ENCODE results near the gene IL22.

IL22 gene

GRCh38 chr12:68264158-68264855 lies 10.9 kb upstream of the IL22 start:
- DNase-seq (ENCODE audit: low read depth, low spot score), result no peak

GRCh38 chr12:68263366-68263765 lies 10.0 kb upstream of the IL22 start:
- no peak for DNase-seq (ENCODE audit: low read depth, low spot score)

GRCh38 chr12:68261896-68262295 lies 8.5 kb upstream of the IL22 start:
- DNase-seq (ENCODE audit: low read depth, low spot score), result no peak

- DNase-seq (ENCODE audit: low read depth, low spot score), result no peak
These were observed 6.7 kb upstream of the IL22 start for GRCh38 chr12:68260153-68260552.

GRCh38 chr12:68259318-68259940 lies 6.0 kb upstream of the IL22 start:
- DNase-seq (ENCODE audit: low read depth, low spot score), result no peak

GRCh38 chr12:68252077-68252476 lies 1.3 kb downstream of the IL22 start:
- no peak for DNase-seq (ENCODE audit: low read depth, low spot score)

- DNase-seq (ENCODE audit: low read depth, low spot score), result no peak
These were observed 3.0 kb downstream of the IL22 start for GRCh38 chr12:68250454-68250853.

GRCh38 chr12:68247785-68248184 lies 5.6 kb downstream of the IL22 start:
- no peak for DNase-seq (ENCODE audit: low read depth, low spot score)

- DNase-seq (ENCODE audit: low read depth, low spot score), result no peak
These were observed 7.1 kb downstream of the IL22 start for GRCh38 chr12:68246350-68246749.

- no peak for DNase-seq (ENCODE audit: low read depth, low spot score)
These were observed 8.0 kb downstream of the IL22 start for GRCh38 chr12:68245180-68246021.

- no peak for DNase-seq (ENCODE audit: low read depth, low spot score)
These were observed 10.6 kb downstream of the IL22 start for GRCh38 chr12:68242777-68243176.

- DNase-seq (ENCODE audit: low read depth, low spot score), result no peak
These were observed 12.4 kb downstream of the IL22 start for GRCh38 chr12:68240975-68241374.

- no peak for DNase-seq (ENCODE audit: low read depth, low spot score)
These were observed 13.3 kb downstream of the IL22 start for GRCh38 chr12:68240079-68240478.

GRCh38 chr12:68239309-68239982 lies 14.0 kb downstream of the IL22 start:
- no peak for DNase-seq (ENCODE audit: low read depth, low spot score)

GRCh38 chr12:68237619-68238018 lies 15.8 kb downstream of the IL22 start:
- DNase-seq (ENCODE audit: low read depth, low spot score), result no peak

- no peak for DNase-seq (ENCODE audit: low read depth, low spot score)
These were observed 16.3 kb downstream of the IL22 start for GRCh38 chr12:68237078-68237477.

- no peak for DNase-seq (ENCODE audit: low read depth, low spot score)
These were observed 16.9 kb downstream of the IL22 start for GRCh38 chr12:68236421-68237059.

GRCh38 chr12:68235576-68235975 lies 17.8 kb downstream of the IL22 start:
- no peak for DNase-seq (ENCODE audit: low read depth, low spot score)

- DNase-seq (ENCODE audit: low read depth, low spot score), result no peak
These were observed 19.3 kb downstream of the IL22 start for GRCh38 chr12:68234140-68234539.

- no peak for DNase-seq (ENCODE audit: low read depth, low spot score)
These were observed 19.9 kb downstream of the IL22 start for GRCh38 chr12:68233498-68233897.

- no peak for DNase-seq (ENCODE audit: low read depth, low spot score)
These were observed 21.7 kb downstream of the IL22 start for GRCh38 chr12:68231691-68232090.

- DNase-seq (ENCODE audit: low read depth, low spot score), result no peak
These were observed 22.2 kb downstream of the IL22 start for GRCh38 chr12:68231229-68231628.

Measured in smooth muscle cell of the brain vasculature (primary cell).